ENCODE measurements around the gene IGSF21.

- TF ChIP-seq CTCF (IDR thresholded peaks at IDR 0.05; ENCODE audit: poor library complexity) (no peak), EZH2phosphoT487 (IDR thresholded peaks at IDR 0.05; ENCODE audit: low read depth, severe bottlenecking, unreplicated experiment) (no peak)
Measured at GRCh38 chr1:18327650-18328049, 220.1 kb downstream of the IGSF21 start.
